CD14-positive monocyte (primary cell): ENCODE measurements around the gene CALD1. TPM values are rescaled to one million over a fixed set of nuclear protein-coding genes. Genes with fewer than 3 reads are reported as not detected.

Source experiments
- DNase-seq, 3 donors: peaks; one replicate each; pipeline ENCODE4 v3.0.0-alpha.2; 2011 to 2022
- H2AFZ ChIP-seq: 2 replicates; pipeline ENCODE4 v1.6.0; 2012; ENCODE audit warnings: mild to moderate bottlenecking, low read depth, low read length, inconsistent platforms; ENCODE audit not compliant: insufficient read depth, poor library complexity, severe bottlenecking
- H3K27ac ChIP-seq, 2 donors: 1 replicate in 1 of 2; 2 replicates in 1 of 2; pipeline ENCODE4 v1.5.1; 2012 to 2013; ENCODE audit warnings: low read length in 2 of 2, control low read depth in 1 of 2, inconsistent platforms in 1 of 2, low read depth in 1 of 2, mild to moderate bottlenecking in 1 of 2
- H3K27me3 ChIP-seq, 2 donors: one replicate each; pipeline versions ENCODE4 v1.6.0 to v1.6.1; 2011 to 2013; ENCODE audit warnings: low read length in 2 of 2; ENCODE audit not compliant: control insufficient read depth in 2 of 2, insufficient read depth in 2 of 2
- H3K36me3 ChIP-seq, 2 donors: replicated peaks in 1 of 2; 1 replicate in 1 of 2; 2 replicates in 1 of 2; pipeline versions ENCODE4 v1.5.1 to v1.6.1; 2012 to 2013; ENCODE audit warnings: low read length in 2 of 2, control low read depth in 1 of 2, inconsistent platforms in 1 of 2, mild to moderate bottlenecking in 1 of 2; ENCODE audit not compliant: insufficient read depth in 2 of 2, control insufficient read depth in 1 of 2
- H3K4me1 ChIP-seq, 2 donors: 1 replicate in 1 of 2; 2 replicates in 1 of 2; pipeline versions ENCODE4 v1.5.1 to v1.6.1; 2012 to 2013; ENCODE audit warnings: low read length in 2 of 2, control low read depth in 1 of 2, inconsistent platforms in 1 of 2, mild to moderate bottlenecking in 1 of 2, moderate library complexity in 1 of 2; ENCODE audit not compliant: insufficient read depth in 2 of 2, control insufficient read depth in 1 of 2
- H3K4me2 ChIP-seq: replicated peaks from 2 replicates; pipeline ENCODE3; 2012; ENCODE audit warnings: low read length, moderate library complexity, mild to moderate bottlenecking; ENCODE audit not compliant: poor library complexity, severe bottlenecking; ENCODE audit errors: extremely low read depth
- H3K4me3 ChIP-seq, 3 experiments: fragments of 200-600 bp in 1 of 3; sonication (generic) in 1 of 3; replicated peaks in 1 of 3; 1 replicate in 2 of 3; 2 replicates in 1 of 3; pipeline ENCODE4 v1.5.1; 2011 to 2013; ENCODE audit warnings: low read length in 3 of 3, mild to moderate bottlenecking in 3 of 3, control low read depth in 2 of 3, low read depth in 2 of 3, inconsistent platforms in 1 of 3, moderate library complexity in 1 of 3
- H3K79me2 ChIP-seq: 2 replicates; pipeline ENCODE4 v1.6.0; 2012; ENCODE audit warnings: mild to moderate bottlenecking, control low read depth, inconsistent platforms, low read length, moderate library complexity; ENCODE audit not compliant: insufficient read depth
- H3K9ac ChIP-seq: 2 replicates; pipeline ENCODE4 v1.6.0; 2017; ENCODE audit warnings: low read length, mild to moderate bottlenecking; ENCODE audit not compliant: insufficient read depth, poor library complexity, severe bottlenecking
- H3K9me3 ChIP-seq, 2 donors: replicated peaks in 1 of 2; 1 replicate in 1 of 2; 2 replicates in 1 of 2; pipeline versions ENCODE4 v1.5.1 to v1.6.1; 2012 to 2013; ENCODE audit warnings: low read length in 2 of 2, control low read depth in 1 of 2; ENCODE audit not compliant: control insufficient read depth in 1 of 2, insufficient read depth in 1 of 2
- H4K20me1 ChIP-seq: 2 replicates; pipeline ENCODE4 v1.6.0; 2012; ENCODE audit warnings: mild to moderate bottlenecking, low read length, control low read depth, moderate library complexity; ENCODE audit not compliant: insufficient read depth
- H3K27ac Mint-ChIP-seq, 7 donors: one replicate each; pipeline ENCODE4 v1.8.0; 2020; ENCODE audit warnings: mild to moderate bottlenecking in 7 of 7, mixed read lengths in 7 of 7, moderate library complexity in 6 of 7, inconsistent platforms in 2 of 7
- H3K27me3 Mint-ChIP-seq, 3 donors: one replicate each; pipeline ENCODE4 v1.8.0; 2021 to 2022; ENCODE audit warnings: low read depth in 3 of 3, mild to moderate bottlenecking in 3 of 3, mixed read lengths in 3 of 3, moderate library complexity in 3 of 3, inconsistent platforms in 1 of 3
- H3K36me3 Mint-ChIP-seq, 2 donors: one replicate each; pipeline ENCODE4 v1.8.0; 2020; ENCODE audit warnings: mixed read lengths in 2 of 2, inconsistent platforms in 1 of 2, mild to moderate bottlenecking in 1 of 2
- H3K4me1 Mint-ChIP-seq: one replicate; pipeline ENCODE4 v1.8.0; 2020; ENCODE audit warnings: mild to moderate bottlenecking, mixed read lengths
- H3K4me3 Mint-ChIP-seq, 2 donors: one replicate each; pipeline ENCODE4 v1.8.0; 2020; ENCODE audit warnings: mild to moderate bottlenecking in 2 of 2, mixed read lengths in 2 of 2, moderate library complexity in 1 of 2
- H3K9me3 Mint-ChIP-seq, 7 donors: one replicate each; pipeline ENCODE4 v1.8.0; 2020 to 2022; ENCODE audit warnings: mixed read lengths in 7 of 7, mild to moderate bottlenecking in 6 of 7, moderate library complexity in 6 of 7, inconsistent platforms in 2 of 7
- WGBS: methylation state at CpG from one replicate; pipeline ENCODE4 v1.1.5; 2013; ENCODE audit warnings: missing lambda C conversion rate; ENCODE audit not compliant: insufficient coverage; 5-methylcytosine and 5-hydroxymethylcytosine counted together
- intact Hi-C, 2 donors: fragments of 100-400 bp; cut with micrococcal nuclease; formaldehyde crosslinking; loops; one replicate each; pipeline versions ENCODE4 v1.15.0 to v1.15.1; 2023
- polyA plus RNA-seq, 3 donors: library from polyadenylated mRNA; depleted of rRNA in 1 of 3; unstranded in 2 of 3; stranded (reverse) in 1 of 3; fragments of 300-500 nt in 2 of 3; fragments of >200 nt in 1 of 3; fragmentation: Illumina TruSeq in 2 of 3; gene quantifications; 1 replicate in 2 of 3; 2 replicates in 1 of 3; pipeline ENCODE4 v1.2.3, GENCODE V29; 2012 to 2021
- TF ChIP-seq, protein P1 (sequence below): fragments of 200-600 bp; IDR thresholded peaks from one replicate; pipeline ENCODE4 v1.8.0; 2022; ENCODE audit warnings: antibody characterized with exemption, mild to moderate bottlenecking

Gene CALD1
- polyA plus RNA-seq, 3 donors, result 0.18 TPM; not detected in 2

DNA sequence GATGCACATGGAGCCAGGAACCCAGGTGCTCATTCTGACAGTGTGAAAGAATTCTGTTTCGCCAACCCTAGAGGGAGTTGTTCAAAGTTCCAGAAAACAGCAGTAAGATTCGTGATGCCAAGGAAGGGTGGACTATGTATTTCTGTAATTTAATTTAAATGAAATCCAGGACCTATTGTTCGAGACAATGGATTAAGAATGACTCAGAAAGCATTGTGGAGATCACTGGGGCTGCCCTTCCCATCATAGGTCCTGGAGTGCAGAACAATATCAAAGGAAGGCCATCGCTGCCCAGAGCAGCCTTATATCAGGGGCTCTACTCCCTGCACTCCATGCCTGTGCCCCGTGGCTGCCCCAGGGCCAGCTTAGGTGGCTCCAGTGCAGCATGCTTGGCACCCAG is 32.1 kb upstream of the CALD1 start:
- Histone ChIP-seq H3K27me3 (no peaks in the 10 kb centered on the region), H3K4me1 (no peaks in the 10 kb centered on the region), H3K27ac (no peak overlapping the region), H3K4me2 (no peak overlapping the region), H3K36me3 (no peaks in the 10 kb centered on the region), H4K20me1 (no peaks in the 10 kb centered on the region), H3K9ac (no peak overlapping the region), H3K4me3 (no peak overlapping the region), H3K79me2 (no peaks in the 10 kb centered on the region), H2AFZ (no peak overlapping the region), H3K9me3 (no peaks in the 10 kb centered on the region)
- TF ChIP-seq, protein P1, sequence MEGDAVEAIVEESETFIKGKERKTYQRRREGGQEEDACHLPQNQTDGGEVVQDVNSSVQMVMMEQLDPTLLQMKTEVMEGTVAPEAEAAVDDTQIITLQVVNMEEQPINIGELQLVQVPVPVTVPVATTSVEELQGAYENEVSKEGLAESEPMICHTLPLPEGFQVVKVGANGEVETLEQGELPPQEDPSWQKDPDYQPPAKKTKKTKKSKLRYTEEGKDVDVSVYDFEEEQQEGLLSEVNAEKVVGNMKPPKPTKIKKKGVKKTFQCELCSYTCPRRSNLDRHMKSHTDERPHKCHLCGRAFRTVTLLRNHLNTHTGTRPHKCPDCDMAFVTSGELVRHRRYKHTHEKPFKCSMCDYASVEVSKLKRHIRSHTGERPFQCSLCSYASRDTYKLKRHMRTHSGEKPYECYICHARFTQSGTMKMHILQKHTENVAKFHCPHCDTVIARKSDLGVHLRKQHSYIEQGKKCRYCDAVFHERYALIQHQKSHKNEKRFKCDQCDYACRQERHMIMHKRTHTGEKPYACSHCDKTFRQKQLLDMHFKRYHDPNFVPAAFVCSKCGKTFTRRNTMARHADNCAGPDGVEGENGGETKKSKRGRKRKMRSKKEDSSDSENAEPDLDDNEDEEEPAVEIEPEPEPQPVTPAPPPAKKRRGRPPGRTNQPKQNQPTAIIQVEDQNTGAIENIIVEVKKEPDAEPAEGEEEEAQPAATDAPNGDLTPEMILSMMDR, result no peak
- Mint-ChIP-seq H3K27ac (no peak overlapping the region), H3K27me3 (peaks cover 2 to 6% (median 5%) of the 10 kb centered on the region in 3 donors), H3K4me3 (no peak overlapping the region), H3K9me3 (peaks cover 0 to 2% (median 0%) of the 10 kb centered on the region in 7 donors), H3K36me3 (no peaks in the 10 kb centered on the region), H3K4me1 (no peaks in the 10 kb centered on the region)
- no peak for DNase-seq
- intact Hi-C loops, result no loop called here
- 86% methylated on average over 4 of the region's 5 CpGs for WGBS

DNA sequence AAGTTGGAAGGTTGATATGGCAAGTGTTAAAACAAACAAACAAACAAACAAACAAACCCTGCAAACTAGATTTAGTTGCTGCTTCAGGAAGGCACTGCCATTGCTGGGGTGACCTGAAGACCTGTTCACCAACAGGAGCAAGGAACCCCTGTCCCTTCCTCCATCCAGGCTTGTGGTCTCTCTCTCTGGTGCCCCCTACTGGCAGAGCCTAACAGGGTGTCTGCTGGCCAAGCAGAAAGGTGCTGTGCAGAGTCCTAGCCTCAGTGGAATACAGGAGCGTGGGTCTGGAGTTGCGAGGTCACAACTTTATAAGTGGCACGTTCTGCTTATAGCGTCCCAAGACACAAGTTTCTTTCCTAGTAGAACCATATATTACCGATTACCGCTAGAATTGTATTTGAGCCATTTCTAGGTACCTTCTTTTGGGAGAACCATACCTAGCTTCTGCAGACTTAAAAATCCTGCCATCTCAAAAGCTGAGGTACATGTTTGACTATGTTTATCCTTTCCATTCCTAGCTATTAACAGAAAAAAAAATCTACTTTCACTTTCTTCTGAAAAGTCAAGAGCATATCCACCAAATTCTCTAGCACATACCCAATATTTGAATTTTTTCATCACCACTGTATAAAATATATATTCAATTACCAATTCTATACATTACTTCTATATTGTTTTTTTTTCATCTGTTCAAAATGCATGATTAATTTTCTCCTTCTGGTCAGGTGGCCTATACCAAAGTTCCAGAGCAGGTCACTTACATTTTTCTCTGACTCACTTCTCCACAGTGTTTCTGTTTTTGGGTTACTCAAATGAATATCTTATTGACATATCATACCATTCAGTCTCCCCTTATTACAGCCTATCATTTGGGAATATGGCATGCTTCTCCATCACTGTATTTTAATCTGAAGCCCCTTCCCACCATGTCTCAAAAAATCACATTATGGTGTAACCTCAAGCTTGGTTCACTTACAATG is 29.1 kb upstream of the CALD1 start:
- H3K27ac Mint-ChIP-seq, result no peak overlapping the region
- H3K27me3 Mint-ChIP-seq, result peaks cover 0 to 3% (median under 1%) of the 10 kb centered on the region in 3 donors
- Histone ChIP-seq H3K27ac (no peak overlapping the region), H3K36me3 (no peaks in the 10 kb centered on the region), H3K4me3 (no peak overlapping the region), H3K27me3 (no peaks in the 10 kb centered on the region), H3K4me2 (no peak overlapping the region), H3K9ac (no peak overlapping the region), H3K9me3 (no peaks in the 10 kb centered on the region), H4K20me1 (no peaks in the 10 kb centered on the region), H2AFZ (no peak overlapping the region), H3K79me2 (no peaks in the 10 kb centered on the region), H3K4me1 (no peaks in the 10 kb centered on the region)
- no peaks in the 10 kb centered on the region for H3K9me3 Mint-ChIP-seq
- H3K36me3 Mint-ChIP-seq, result no peaks in the 10 kb centered on the region
- no peaks in the 10 kb centered on the region for H3K4me1 Mint-ChIP-seq
- DNase-seq, result peak; percentile 35 to 62 (median 53)
- TF ChIP-seq, protein P1, result peak; percentile 85
- H3K4me3 Mint-ChIP-seq, result no peak overlapping the region
- intact Hi-C loops, result loop anchor here in 1 of 2 donors (10.0 kb wide), 1 partner anchor 316 kb away; no protein-coding TSS in a partner anchor
- 100% methylated on average over 2 of the region's 6 CpGs for WGBS
